Epithelial cell of proximal tubule (primary cell): ENCODE results near the gene TBC1D1. TPM values are rescaled to one million over a fixed set of nuclear protein-coding genes. Genes with fewer than 3 reads are reported as not detected.

Source experiments
- DNase-seq: peaks from one replicate; pipeline ENCODE4 v3.0.0-alpha.2; 2011; ENCODE audit warnings: low read depth
- H3K4me3 ChIP-seq: 2 replicates; pipeline ENCODE4 v1.5.1; 2011; ENCODE audit warnings: low read depth, mild to moderate bottlenecking, low read length
- CTCF ChIP-seq: conservative IDR thresholded peaks from 2 replicates; pipeline ENCODE4 v1.5.1; 2012; ENCODE audit warnings: low read depth, mild to moderate bottlenecking, low read length
- total RNA-seq: library from RNA; depleted of rRNA; stranded (reverse); fragments of >200 nt; gene quantifications from 2 replicates; pipeline ENCODE4 v1.2.3, GENCODE V29; 2015

TBC1D1 gene
- total RNA-seq, 1 donor from 2014 or later: 157 TPM

GRCh38 chr4:37976507-37976906, 85.6 kb downstream of the TBC1D1 start:
- H3K4me3 ChIP-seq: peak overlapping the region; percentile 51
- DNase-seq: no peak
- no peak for TF ChIP-seq CTCF

DNA sequence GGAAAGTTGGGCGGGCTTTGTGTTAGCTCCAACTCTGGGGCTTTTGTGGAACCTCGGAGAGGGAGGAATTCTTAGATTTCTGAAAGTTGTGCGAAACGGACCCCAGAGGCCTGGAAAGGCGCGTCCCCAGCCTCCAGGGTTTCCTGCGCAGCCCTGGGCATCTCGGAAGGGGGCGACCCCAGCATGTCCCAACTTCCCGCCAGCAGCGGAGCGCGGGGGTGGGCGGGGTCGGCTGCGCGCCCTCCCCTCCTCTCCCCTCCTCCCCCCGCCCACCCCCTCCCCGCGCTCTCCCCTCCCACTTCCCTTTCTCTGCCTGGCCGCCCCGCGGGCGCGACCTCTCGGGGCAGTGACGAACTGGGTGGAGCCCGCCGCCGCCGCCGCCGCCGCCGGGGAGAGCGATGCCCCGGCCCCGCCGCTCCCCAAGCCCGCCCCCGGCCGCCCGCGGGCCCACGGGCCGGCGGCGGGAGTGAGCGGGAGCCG, 86.1 kb downstream of the TBC1D1 start:
- DNase-seq: no peak
- TF ChIP-seq CTCF: no peak
- peak overlapping the region; percentile 77 for H3K4me3 ChIP-seq

GRCh38 chr4:37977471-37978247, 86.8 kb downstream of the TBC1D1 start:
- H3K4me3 ChIP-seq: peak overlapping the region; percentile 77
- TF ChIP-seq CTCF: peak; percentile 43
- no peak for DNase-seq

DNA sequence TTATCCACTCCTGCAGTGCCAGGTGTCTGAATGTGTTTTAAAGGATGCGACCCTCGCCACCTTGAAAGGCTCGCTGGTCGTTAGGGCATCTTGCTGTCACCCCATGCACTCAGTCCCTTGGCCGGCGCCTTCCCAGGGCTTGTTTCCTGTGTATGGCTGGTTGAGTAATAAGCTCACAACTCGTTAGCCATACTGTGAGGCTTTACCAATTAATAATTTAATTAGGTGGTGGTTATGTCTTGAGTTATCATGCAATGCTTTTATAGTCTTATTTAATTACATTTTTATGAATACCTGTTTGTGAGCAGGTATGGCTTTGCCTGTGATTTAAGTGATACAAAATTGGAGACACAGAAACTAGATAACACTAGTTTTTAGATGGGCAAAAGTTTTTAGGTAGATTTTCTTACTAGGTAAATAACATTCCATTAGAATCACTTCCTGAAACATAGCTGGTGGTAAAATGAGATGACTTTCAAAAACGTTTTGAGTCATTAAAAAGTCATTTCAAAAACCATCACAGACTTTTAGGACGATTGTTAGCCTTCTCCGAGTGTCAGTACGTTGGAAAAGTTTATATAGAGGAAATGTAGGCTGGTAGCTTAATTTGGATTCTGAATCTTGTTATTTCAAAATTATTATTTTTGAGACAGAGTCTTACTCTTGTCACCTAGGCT, 87.5 kb downstream of the TBC1D1 start:
- no peak for DNase-seq
- no peak for TF ChIP-seq CTCF
- H3K4me3 ChIP-seq: peak overlapping the region; percentile 77

DNA sequence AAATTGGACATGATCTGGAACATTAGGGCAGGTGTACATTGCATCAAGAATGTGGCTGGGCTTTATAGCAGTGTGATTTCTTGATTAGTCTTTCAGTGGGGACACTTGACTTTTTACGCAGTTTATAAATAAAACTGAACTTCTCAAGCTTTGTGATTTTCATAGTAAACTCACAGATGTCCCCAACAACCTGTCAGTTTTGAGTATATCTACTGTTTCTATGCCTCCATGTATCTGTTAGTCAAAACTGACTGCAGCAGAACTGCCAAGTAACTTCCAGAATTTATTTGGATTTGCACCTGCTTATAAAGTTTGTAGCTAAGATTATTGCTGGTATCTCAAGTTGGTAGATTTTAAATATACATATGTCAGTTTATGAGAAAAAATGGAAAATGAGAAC, 89.4 kb downstream of the TBC1D1 start:
- DNase-seq: no peak
- no peak overlapping the region for H3K4me3 ChIP-seq
- TF ChIP-seq CTCF: no peak

DNA sequence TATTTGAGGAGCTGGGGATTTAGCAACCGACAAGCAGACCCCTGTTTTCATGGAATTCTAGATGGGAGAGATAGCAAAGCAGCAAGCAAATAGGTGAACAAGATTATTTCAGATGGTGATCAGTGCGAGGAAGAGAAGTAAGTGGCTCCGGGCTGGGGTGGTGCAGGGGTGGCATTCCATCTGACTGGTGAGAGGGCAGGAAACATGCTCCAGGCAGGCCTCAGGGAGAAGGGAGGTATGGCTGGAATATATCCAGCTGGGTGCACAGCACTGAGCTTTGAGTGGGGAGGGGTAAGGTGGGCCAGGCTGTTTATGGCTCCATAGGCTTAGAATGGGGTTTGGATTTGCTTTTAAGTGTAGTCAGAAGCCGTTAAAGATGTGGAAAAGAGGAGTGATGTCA, 90.5 kb downstream of the TBC1D1 start:
- TF ChIP-seq CTCF: no peak
- H3K4me3 ChIP-seq: no peak overlapping the region
- DNase-seq: no peak
